ENCODE measurements around the gene TSPEAR. TPM values are rescaled to one million over a fixed set of nuclear protein-coding genes. Genes with fewer than 3 reads are reported as not detected.

Gene TSPEAR
- total RNA-seq, 2 donors from 2014 or later, result 1.5 to 6.0 TPM

GRCh38 chr21:44502171-44502958 is 209.0 kb downstream of the TSPEAR start:
- H3K9me3 ChIP-seq (ENCODE audit: control insufficient read depth, low read length), result no peaks in the 10 kb centered on the region
- H3K27ac ChIP-seq (ENCODE audit: low read depth, low read length), result no peak overlapping the region
- no peak overlapping the region for H3K4me3 ChIP-seq (ENCODE audit: low read length)
- H3K27me3 Mint-ChIP-seq (ENCODE audit: insufficient read depth), result no peaks in the 10 kb centered on the region
- H3K4me1 ChIP-seq (ENCODE audit: control insufficient read depth, insufficient read depth, low read length), result peaks cover 4% of the 10 kb centered on the region
- no peak overlapping the region for H3K9ac ChIP-seq (ENCODE audit: extremely low read depth, low read length, poor library complexity, severe bottlenecking)
- H3K27ac Mint-ChIP-seq, result peak overlapping the region; percentile 63
- 91 to 92% methylated on average over 13 to 27 of the region's 27 CpGs for WGBS, 2 experiments (ENCODE audit: insufficient coverage in 1 of 2, insufficient read length in 1 of 2)
- no peak overlapping the region for H3K4me3 Mint-ChIP-seq
- peaks cover 8% of the 10 kb centered on the region for H3K4me1 Mint-ChIP-seq
- TF ChIP-seq, protein P1, sequence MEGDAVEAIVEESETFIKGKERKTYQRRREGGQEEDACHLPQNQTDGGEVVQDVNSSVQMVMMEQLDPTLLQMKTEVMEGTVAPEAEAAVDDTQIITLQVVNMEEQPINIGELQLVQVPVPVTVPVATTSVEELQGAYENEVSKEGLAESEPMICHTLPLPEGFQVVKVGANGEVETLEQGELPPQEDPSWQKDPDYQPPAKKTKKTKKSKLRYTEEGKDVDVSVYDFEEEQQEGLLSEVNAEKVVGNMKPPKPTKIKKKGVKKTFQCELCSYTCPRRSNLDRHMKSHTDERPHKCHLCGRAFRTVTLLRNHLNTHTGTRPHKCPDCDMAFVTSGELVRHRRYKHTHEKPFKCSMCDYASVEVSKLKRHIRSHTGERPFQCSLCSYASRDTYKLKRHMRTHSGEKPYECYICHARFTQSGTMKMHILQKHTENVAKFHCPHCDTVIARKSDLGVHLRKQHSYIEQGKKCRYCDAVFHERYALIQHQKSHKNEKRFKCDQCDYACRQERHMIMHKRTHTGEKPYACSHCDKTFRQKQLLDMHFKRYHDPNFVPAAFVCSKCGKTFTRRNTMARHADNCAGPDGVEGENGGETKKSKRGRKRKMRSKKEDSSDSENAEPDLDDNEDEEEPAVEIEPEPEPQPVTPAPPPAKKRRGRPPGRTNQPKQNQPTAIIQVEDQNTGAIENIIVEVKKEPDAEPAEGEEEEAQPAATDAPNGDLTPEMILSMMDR (conservative IDR thresholded peaks at IDR 0.05), result no peak
- no peaks in the 10 kb centered on the region for H3K36me3 ChIP-seq (ENCODE audit: control insufficient read depth, insufficient read depth, low read length)
- H3K36me3 Mint-ChIP-seq (ENCODE audit: low read depth), result no peaks in the 10 kb centered on the region
- no peaks in the 10 kb centered on the region for H3K9me3 Mint-ChIP-seq
- no peaks in the 10 kb centered on the region for H3K27me3 ChIP-seq (ENCODE audit: control insufficient read depth, insufficient read depth, low read length, poor library complexity, severe bottlenecking)
- no peak for DNase-seq

DNA sequence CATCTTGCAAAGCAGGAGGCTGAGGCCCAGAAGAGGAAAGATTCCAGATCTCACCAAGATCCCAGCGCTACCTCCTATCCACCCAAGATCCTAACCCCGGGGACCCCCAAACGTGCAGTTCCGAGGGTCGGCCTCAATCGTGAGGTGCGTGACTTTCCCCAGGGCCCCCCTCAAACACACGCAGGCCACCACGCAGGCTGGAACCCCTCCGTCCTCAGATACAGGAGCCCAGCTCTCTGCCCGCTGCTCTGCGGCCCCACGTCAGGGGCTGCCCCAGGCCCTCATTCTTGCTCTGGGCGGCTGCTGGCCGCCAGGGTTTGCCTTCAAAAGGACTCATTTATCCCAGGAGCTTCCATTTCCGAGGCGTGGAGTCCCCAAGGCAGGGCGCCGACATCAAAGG is 211.3 kb downstream of the TSPEAR start:
- H3K27me3 ChIP-seq (ENCODE audit: control insufficient read depth, insufficient read depth, low read length, poor library complexity, severe bottlenecking), result no peaks in the 10 kb centered on the region
- WGBS, 2 experiments (ENCODE audit: insufficient coverage in 1 of 2, insufficient read length in 1 of 2), result 93 to 100% methylated on average over 4 to 17 of the region's 19 CpGs
- H3K9me3 Mint-ChIP-seq, result peaks cover 4% of the 10 kb centered on the region
- no peak overlapping the region for H3K9ac ChIP-seq (ENCODE audit: extremely low read depth, low read length, poor library complexity, severe bottlenecking)
- H3K4me1 ChIP-seq (ENCODE audit: control insufficient read depth, insufficient read depth, low read length), result peaks cover 5% of the 10 kb centered on the region
- H3K9me3 ChIP-seq (ENCODE audit: control insufficient read depth, low read length), result peaks cover 7% of the 10 kb centered on the region
- H3K4me3 Mint-ChIP-seq, result no peak overlapping the region
- peaks cover 8% of the 10 kb centered on the region for H3K36me3 Mint-ChIP-seq (ENCODE audit: low read depth)
- H3K36me3 ChIP-seq (ENCODE audit: control insufficient read depth, insufficient read depth, low read length), result no peaks in the 10 kb centered on the region
- no peak overlapping the region for H3K27ac Mint-ChIP-seq
- DNase-seq, result no peak
- TF ChIP-seq, protein P1 (conservative IDR thresholded peaks at IDR 0.05), result no peak
- no peak overlapping the region for H3K4me3 ChIP-seq (ENCODE audit: low read length)
- H3K27me3 Mint-ChIP-seq (ENCODE audit: insufficient read depth), result no peaks in the 10 kb centered on the region
- H3K27ac ChIP-seq (ENCODE audit: low read depth, low read length), result no peak overlapping the region
- peaks cover 25% of the 10 kb centered on the region for H3K4me1 Mint-ChIP-seq

GRCh38 chr21:44499631-44500030 is 211.7 kb downstream of the TSPEAR start:
- Mint-ChIP-seq H3K9me3 (peaks cover 4% of the 10 kb centered on the region), H3K27me3 (ENCODE audit: insufficient read depth) (no peaks in the 10 kb centered on the region), H3K4me3 (no peak overlapping the region), H3K36me3 (ENCODE audit: low read depth) (peaks cover 11% of the 10 kb centered on the region), H3K4me1 (peaks cover 28% of the 10 kb centered on the region), H3K27ac (no peak overlapping the region)
- Histone ChIP-seq H3K4me1 (ENCODE audit: control insufficient read depth, insufficient read depth, low read length) (peaks cover 5% of the 10 kb centered on the region), H3K27me3 (ENCODE audit: control insufficient read depth, insufficient read depth, low read length, poor library complexity, severe bottlenecking) (no peaks in the 10 kb centered on the region), H3K4me3 (ENCODE audit: low read length) (no peak overlapping the region), H3K9ac (ENCODE audit: extremely low read depth, low read length, poor library complexity, severe bottlenecking) (no peak overlapping the region), H3K36me3 (ENCODE audit: control insufficient read depth, insufficient read depth, low read length) (no peaks in the 10 kb centered on the region), H3K27ac (ENCODE audit: low read depth, low read length) (no peak overlapping the region), H3K9me3 (ENCODE audit: control insufficient read depth, low read length) (peaks cover 12% of the 10 kb centered on the region)
- DNase-seq, result no peak
- 77 to 92% methylated on average over 4 to 23 of the region's 23 CpGs for WGBS, 2 experiments (ENCODE audit: insufficient coverage in 1 of 2, insufficient read length in 1 of 2)
- TF ChIP-seq, protein P1 (conservative IDR thresholded peaks at IDR 0.05), result no peak

Measured in endodermal cell (in vitro differentiated cells).